Suprapubic skin (tissue), 3 donors: Measurements from ENCODE around the gene CAPNS2.

Experiments
- CTCF ChIP-seq, 2 donors: fragments of 200-600 bp in 1 of 2; fragments of 450-650 bp in 1 of 2; sonication (generic) in 1 of 2; IDR thresholded peaks; one replicate each; pipeline ENCODE4 v1.5.1; 2016 to 2019; ENCODE audit warnings: antibody characterized with exemption in 2 of 2, mild to moderate bottlenecking in 1 of 2, moderate library complexity in 1 of 2
- EP300 ChIP-seq: sonication (generic); formaldehyde crosslinking; IDR thresholded peaks from one replicate; pipeline ENCODE4 v1.6.1; 2017; ENCODE audit warnings: antibody characterized with exemption

- TF ChIP-seq CTCF (IDR thresholded peaks at IDR 0.05) (no peak), EP300 (no peak)
Measured at GRCh38 chr16:55542459-55543082, 23.9 kb upstream of the CAPNS2 start.
